ENCODE measurements around the gene HMCN1. TPM values are rescaled to one million over a fixed set of nuclear protein-coding genes. Genes with fewer than 3 reads are reported as not detected.

HMCN1 gene
- total and polyA plus RNA-seq, 12 donors = 0.56 to 5.8 (median 2.7) TPM

GRCh38 chr1:186082235-186082937 is 348.2 kb downstream of the HMCN1 start:
- H3K27me3 ChIP-seq = no peaks in the 10 kb centered on the region
- TF ChIP-seq CTCF (IDR thresholded peaks at IDR 0.05) (no peak), POLR2A (IDR thresholded peaks at IDR 0.05) (no peak)
- DNase-seq = peak; percentile 65 to 87 (median 73)
- intact Hi-C loops (cut with DNase I) = no loop called here
- no peak overlapping the region for H3K27ac ChIP-seq
- 36 to 44% (median 38%) methylated on average over 6 of the region's 6 CpGs for whole genome bisulfite sequencing, 4 donors
- H3K36me3 ChIP-seq (replicated peaks in 1 of 2) = no peaks in the 10 kb centered on the region
- no peak overlapping the region for H3K4me3 ChIP-seq
- no peaks in the 10 kb centered on the region for H3K4me1 ChIP-seq (replicated peaks in 1 of 2)
- no peaks in the 10 kb centered on the region for H3K9me3 ChIP-seq (replicated peaks in 1 of 3)

DNA sequence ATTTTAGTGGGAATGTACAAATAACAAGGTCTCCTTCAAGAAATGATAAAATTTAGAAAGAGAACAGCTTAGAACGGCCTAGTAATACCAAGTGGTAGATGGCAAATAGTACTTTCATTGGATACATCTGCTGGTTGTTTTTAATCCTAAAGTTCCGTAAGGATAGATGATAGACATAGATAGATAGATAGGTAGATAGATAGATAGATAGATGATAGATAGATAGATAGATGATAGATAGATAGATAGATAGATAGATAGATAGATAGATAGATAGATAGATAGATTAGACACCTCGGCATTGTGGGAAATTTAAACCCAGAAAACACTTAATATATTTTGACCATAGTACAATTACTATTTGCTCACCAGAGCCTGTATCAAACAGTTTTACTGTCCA is 352.4 kb downstream of the HMCN1 start:
- DNase-seq = no peak
- no peak overlapping the region for H3K27ac ChIP-seq
- no peaks in the 10 kb centered on the region for H3K27me3 ChIP-seq
- TF ChIP-seq POLR2A (IDR thresholded peaks at IDR 0.05) (no peak), CTCF (IDR thresholded peaks at IDR 0.05) (no peak)
- H3K4me1 ChIP-seq (replicated peaks in 1 of 2) = no peaks in the 10 kb centered on the region
- no peak overlapping the region for H3K4me3 ChIP-seq
- no peaks in the 10 kb centered on the region for H3K9me3 ChIP-seq (replicated peaks in 1 of 3)
- H3K36me3 ChIP-seq (replicated peaks in 1 of 2) = no peaks in the 10 kb centered on the region
- intact Hi-C loops (cut with DNase I) = no loop called here
- WGBS, 4 donors = 86 to 94% (median 92%) methylated on average over 3 of the region's 3 CpGs

DNA sequence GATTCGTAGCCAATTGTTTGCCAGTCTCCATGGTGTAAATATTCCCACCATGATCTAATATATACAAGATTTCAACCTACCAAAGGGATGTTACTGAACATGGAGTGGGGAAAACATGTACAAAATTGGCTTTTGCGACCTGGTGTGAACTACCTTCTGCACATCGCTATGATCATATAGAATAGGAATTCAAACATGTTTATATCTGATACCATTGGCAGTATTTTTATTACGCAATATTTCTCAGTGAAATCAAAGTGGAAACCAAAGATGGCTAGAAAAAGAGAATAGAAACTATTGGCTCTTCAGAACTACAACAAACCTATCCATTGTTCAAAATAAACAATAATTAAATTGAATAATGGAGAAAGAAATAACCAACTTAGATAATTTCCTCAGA is 355.7 kb downstream of the HMCN1 start:
- no peak for TF ChIP-seq POLR2A (IDR thresholded peaks at IDR 0.05)
- TF ChIP-seq CTCF (IDR thresholded peaks at IDR 0.05) = no peak
- H3K36me3 ChIP-seq (replicated peaks in 1 of 2) = no peaks in the 10 kb centered on the region
- H3K4me3 ChIP-seq = no peak overlapping the region
- H3K27ac ChIP-seq = no peak overlapping the region
- 91 to 93% (median 92%) methylated on average over 4 of the region's 4 CpGs for WGBS, 4 donors
- peaks cover 0 to 13% of the 10 kb centered on the region in 2 donors for H3K4me1 ChIP-seq (replicated peaks in 1 of 2)
- no peaks in the 10 kb centered on the region for H3K27me3 ChIP-seq
- DNase-seq = no peak
- H3K9me3 ChIP-seq (replicated peaks in 1 of 3) = no peaks in the 10 kb centered on the region
- intact Hi-C loops (cut with DNase I) = no loop called here

DNA sequence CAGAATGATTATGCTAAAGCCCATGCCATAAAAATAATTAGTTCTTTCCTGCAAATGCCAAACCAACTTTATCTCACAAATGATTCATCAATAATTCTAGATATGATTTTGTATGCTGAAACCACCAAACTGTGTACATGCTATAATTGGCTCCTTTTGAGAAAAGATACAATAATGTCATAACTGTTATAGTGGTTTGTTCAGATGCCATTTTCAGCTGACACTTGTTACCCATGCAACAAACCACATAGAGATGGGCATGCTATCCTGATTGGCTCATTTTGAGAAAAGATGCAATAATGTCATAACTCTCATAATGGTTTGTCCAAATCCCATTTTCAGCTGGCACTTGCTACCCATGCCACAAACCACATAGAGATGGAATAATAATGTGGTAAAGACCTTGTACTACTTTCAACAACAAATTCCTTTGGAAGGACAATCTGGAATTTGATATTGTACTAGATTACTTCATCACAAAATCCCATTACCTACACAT is 357.1 kb downstream of the HMCN1 start:
- TF ChIP-seq CTCF (IDR thresholded peaks at IDR 0.05) (no peak), POLR2A (IDR thresholded peaks at IDR 0.05) (no peak)
- H3K27me3 ChIP-seq = no peaks in the 10 kb centered on the region
- H3K27ac ChIP-seq = no peak overlapping the region
- intact Hi-C loops (cut with DNase I) = no loop called here
- DNase-seq = no peak
- H3K9me3 ChIP-seq (replicated peaks in 1 of 3) = peaks cover 0 to 4% (median 0%) of the 10 kb centered on the region in 3 donors
- H3K36me3 ChIP-seq (replicated peaks in 1 of 2) = no peaks in the 10 kb centered on the region
- H3K4me1 ChIP-seq (replicated peaks in 1 of 2) = peaks cover 0 to 13% of the 10 kb centered on the region in 2 donors
- H3K4me3 ChIP-seq = no peak overlapping the region

All from adrenal gland (tissue), 12 donors.